Coronary artery (tissue), 2 donors: ENCODE data around the gene TRIP13.

Source experiments
- DNase-seq: peaks from one replicate; pipeline ENCODE4 v3.0.0-alpha.2; 2017; ENCODE audit warnings: low spot score
- H3K27ac ChIP-seq, 2 donors: fragments of 200-600 bp; sonication (generic); one replicate each; pipeline ENCODE4 v1.5.1; 2016 to 2019
- H3K4me3 ChIP-seq: fragments of 200-600 bp; sonication (generic); 2 replicates; pipeline ENCODE4 v1.5.1; 2016; ENCODE audit warnings: mild to moderate bottlenecking, moderate library complexity
- TF ChIP-seq, protein P1 (sequence below): fragments of 200-600 bp; sonication (generic); IDR thresholded peaks from one replicate; pipeline ENCODE4 v1.5.1; 2019; ENCODE audit warnings: antibody characterized with exemption

TRIP13 gene

DNA sequence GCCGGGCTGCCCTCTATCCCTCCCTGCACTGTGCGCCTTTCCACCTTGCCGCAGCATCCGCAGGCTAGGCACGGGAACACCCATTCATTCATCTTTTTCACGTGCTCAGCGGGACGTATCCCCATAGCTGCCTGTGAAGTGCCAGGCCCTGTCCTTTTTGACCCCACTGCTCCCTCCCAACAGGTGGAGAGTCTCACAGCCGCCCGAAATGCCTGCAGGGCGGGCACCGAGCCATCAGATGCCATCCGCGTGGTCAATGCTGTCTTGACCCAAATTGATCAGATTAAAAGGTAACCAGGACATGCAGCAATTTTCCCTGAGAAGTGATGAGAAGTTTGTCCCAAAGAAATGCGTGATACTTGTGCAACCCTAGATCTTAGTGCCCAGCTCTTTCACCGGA, 15.5 kb downstream of the TRIP13 start:
- TF ChIP-seq, protein P1, sequence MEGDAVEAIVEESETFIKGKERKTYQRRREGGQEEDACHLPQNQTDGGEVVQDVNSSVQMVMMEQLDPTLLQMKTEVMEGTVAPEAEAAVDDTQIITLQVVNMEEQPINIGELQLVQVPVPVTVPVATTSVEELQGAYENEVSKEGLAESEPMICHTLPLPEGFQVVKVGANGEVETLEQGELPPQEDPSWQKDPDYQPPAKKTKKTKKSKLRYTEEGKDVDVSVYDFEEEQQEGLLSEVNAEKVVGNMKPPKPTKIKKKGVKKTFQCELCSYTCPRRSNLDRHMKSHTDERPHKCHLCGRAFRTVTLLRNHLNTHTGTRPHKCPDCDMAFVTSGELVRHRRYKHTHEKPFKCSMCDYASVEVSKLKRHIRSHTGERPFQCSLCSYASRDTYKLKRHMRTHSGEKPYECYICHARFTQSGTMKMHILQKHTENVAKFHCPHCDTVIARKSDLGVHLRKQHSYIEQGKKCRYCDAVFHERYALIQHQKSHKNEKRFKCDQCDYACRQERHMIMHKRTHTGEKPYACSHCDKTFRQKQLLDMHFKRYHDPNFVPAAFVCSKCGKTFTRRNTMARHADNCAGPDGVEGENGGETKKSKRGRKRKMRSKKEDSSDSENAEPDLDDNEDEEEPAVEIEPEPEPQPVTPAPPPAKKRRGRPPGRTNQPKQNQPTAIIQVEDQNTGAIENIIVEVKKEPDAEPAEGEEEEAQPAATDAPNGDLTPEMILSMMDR = no peak
- no peak overlapping the region for H3K27ac ChIP-seq
- no peak for DNase-seq
- no peak overlapping the region for H3K4me3 ChIP-seq

DNA sequence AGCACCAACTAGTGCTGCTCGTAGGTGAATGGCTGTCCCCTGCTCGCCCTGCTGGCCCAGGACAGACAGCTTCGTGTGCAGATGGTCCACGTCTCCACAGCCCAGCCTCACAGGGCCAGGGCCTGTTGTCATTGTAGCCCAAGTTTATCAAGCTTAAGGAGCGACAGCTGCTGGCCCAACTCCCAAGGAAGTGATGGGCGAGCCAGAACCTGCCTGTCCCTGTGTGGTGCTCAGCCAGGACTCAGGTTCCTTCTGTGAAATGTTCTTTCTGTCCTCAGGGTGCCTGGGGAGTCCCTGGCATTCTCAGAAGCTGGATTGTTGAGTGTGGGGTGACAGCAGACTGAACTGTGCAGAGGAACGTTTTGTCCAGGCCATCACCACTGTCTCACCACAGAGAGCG, 16.4 kb downstream of the TRIP13 start:
- no peak for DNase-seq
- H3K27ac ChIP-seq = no peak overlapping the region
- TF ChIP-seq, protein P1 = no peak
- no peak overlapping the region for H3K4me3 ChIP-seq

DNA sequence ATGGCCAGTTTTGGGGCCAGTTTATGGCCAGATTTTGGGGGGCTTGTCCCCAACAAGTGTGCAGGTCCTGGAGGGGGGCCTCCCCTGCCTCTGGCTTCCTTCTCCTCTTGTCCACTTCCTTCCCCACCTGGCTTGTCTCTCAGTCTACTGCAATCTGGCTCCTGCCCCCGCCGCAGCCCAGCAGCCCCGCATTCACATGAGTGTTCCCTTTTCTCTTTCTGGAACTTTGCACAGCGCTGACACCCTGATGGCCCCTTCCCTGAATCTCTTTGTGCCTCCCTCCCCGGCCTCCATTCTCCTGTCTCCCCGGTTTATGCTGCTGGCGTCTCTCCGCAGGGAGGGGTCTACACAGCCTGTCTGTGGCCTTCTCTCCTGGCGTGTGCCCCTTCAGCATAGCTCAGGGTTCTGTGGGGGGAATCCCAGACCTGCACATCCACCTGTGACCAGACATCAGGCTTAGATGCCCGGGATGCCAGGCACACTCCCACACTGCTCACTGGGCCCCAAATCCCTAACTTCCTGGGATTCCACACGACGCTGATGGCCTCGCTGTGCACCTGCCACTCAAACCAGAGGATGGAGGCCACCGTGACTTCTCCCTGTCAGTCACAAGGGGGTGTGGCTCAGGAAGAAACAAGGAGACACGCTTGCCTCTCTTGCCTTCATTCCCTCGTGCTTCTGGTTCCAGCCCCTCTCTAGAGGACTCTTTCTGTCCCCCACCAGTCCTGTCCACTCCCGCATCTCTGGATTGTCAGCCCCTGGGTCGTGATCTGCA, 17.5 kb downstream of the TRIP13 start:
- no peak for DNase-seq
- TF ChIP-seq, protein P1 = no peak
- H3K4me3 ChIP-seq = no peak overlapping the region
- H3K27ac ChIP-seq = no peak overlapping the region

DNA sequence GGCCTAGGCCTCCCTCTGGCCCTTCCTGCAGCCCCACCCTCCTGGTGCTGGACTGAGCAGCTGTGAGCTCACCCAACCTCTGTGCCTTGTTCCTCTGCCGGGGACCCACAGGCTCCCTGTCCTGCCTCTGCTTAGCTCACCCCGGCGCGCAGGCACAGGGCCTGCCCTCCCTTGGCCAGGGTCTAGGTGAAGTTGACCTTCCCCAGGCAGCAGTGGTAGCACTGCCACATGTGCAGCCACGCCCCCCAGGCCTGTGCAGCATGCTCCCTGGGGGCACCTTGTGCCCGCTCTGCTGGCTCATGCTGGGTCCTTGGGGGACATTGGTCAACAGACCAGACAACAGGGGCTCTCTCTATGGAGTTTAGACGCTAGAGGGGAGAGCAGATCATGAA, 18.1 kb downstream of the TRIP13 start:
- Histone ChIP-seq H3K27ac (no peak overlapping the region), H3K4me3 (no peak overlapping the region)
- TF ChIP-seq, protein P1 = no peak
- DNase-seq = no peak

DNA sequence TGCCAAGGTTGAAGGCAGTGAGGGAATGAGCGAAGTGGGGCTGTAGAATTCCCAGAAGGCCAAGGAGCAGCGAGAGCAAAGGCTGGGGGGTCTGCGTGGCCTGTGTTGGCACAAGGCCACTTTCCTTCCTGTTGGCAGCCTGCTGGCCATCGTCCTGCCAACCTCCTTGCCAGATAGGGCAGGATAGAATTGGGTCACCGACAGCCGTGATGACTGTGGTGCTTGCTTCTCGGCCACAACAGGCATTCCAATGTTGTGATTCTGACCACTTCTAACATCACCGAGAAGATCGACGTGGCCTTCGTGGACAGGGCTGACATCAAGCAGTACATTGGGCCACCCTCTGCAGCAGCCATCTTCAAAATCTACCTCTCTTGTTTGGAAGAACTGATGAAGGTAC, 18.9 kb downstream of the TRIP13 start:
- H3K27ac ChIP-seq = no peak overlapping the region
- no peak for DNase-seq
- H3K4me3 ChIP-seq = no peak overlapping the region
- TF ChIP-seq, protein P1 = no peak

DNA sequence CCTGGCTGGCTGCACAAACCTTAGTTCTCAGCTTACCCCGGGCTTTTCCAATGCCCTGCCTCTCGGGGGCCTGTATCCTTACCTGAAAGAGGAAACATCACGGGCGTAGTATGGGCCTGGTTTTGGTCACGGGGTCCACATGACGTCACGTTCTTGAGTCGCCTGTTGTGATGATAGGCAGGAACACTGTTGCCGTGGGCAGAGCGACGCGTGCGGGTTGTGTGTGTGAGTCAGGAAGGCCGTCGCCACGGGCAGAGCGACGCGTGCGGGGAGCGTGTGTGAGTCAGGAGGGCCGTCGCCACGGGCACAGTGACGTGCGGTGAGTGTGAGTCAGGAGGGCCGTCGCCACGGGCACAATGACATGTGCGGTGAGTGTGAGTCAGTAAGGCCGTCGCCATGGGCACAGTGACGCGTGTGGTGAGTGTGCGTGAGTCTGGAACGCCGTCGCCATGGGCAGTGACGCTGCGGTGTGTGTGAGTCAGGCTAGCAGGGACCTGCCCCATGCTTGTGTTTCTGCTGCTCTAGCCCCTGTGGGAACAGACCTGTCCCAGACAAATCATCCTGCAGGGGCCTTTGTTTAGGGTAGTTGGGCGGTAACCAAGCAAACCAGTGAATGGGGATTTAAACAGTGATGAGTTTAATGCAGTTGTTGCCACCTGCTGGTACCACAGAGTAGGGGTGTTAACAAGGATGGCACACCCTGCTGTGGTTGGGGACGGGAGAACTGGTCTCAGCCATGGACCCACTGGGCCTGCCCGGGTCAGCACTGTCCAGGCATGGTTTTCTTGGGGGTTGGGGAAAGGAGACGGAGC, 19.8 kb downstream of the TRIP13 start:
- no peak for DNase-seq
- TF ChIP-seq, protein P1 = no peak
- no peak overlapping the region for H3K4me3 ChIP-seq
- no peak overlapping the region for H3K27ac ChIP-seq
